NB4 (cell line): ENCODE data around the gene ANKH.

Source experiments
- CTCF ChIP-seq: IDR thresholded peaks from one replicate; pipeline ENCODE4 v1.5.1; 2012; ENCODE audit warnings: low read depth, low read length
- POLR2A ChIP-seq: IDR thresholded peaks from 2 replicates; pipeline ENCODE4 v1.6.1; 2011; ENCODE audit warnings: mild to moderate bottlenecking; ENCODE audit not compliant: insufficient read length; ENCODE audit errors: extremely low read depth

DNA sequence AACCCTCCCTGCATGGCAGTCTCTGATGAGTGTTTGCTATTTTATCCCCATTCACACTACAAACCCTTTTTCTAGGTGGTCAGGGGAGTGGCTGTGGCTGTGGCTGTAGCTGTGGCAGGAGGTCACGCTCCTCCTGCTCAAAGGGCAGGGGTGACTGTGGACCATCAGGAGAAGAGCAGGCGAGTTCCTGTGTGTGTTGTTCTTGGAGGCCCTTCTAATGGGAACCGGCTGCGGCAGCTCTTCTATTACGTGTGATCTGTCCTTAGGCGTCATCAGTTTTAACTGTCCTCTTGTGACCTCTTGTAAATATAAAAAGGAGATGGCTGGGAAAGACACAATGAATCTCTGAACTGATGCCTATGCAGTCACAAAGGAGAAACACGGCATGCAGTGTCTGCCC lies 65.1 kb downstream of the ANKH start:
- TF ChIP-seq CTCF: no peak
- no peak for TF ChIP-seq POLR2A
